ENCODE measurements around the gene SET.
A peak's percentile ranks its signal among the peaks of the same experiment; 100 is the strongest.

The SET gene

DNA sequence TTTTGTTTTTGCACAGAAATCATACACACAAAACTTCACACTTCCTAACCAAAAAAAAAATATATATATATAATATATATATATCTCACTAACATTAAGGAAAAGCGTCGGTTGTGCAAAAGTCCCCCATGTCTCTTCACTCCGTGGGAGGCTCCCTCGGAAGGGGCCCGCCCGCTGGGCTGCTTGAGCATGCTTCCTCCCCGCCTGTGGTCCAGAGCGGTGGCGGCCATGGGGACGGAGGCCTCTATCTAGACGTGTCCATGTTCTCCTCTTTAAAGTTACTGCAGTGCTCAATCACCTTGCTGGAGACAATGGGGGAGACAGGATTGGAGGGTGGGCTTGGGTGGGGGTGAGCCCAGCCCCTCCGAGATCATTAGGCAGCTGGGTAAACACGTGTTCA, 42.1 kb downstream of the SET start:
- DNase-seq (ENCODE audit: low spot score), result no peak

GRCh38 chr9:128731691-128732090, 42.7 kb downstream of the SET start:
- no peak for DNase-seq (ENCODE audit: low spot score)

DNA sequence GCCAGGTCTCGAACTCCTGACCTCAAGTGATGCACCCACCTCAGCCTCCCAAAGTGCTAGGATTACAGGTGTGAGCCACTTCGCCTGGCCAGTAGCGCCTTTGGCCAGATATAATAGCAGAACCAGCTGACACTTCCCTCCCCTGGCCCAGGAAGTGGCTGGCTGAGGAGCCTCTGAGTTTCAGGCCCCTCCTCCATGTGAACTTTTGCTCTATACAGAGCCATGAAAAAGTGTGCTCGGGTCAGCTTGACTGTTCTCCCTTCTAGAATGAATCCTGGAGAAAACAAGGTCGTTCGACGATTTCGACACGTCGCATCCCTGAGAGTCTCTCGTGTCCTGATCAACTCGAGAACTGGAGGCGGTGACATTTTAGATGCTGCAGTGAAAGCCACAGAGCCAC, 43.6 kb downstream of the SET start:
- DNase-seq (ENCODE audit: low spot score), result no peak

- DNase-seq (ENCODE audit: low spot score), result peak; percentile 78
Measured at GRCh38 chr9:128733256-128733655, 44.2 kb downstream of the SET start.

- no peak for DNase-seq (ENCODE audit: low spot score)
Measured at GRCh38 chr9:128735373-128735772, 46.4 kb downstream of the SET start.

GRCh38 chr9:128742401-128742800, 53.4 kb downstream of the SET start:
- DNase-seq (ENCODE audit: low spot score), result no peak

GRCh38 chr9:128743421-128743820, 54.4 kb downstream of the SET start:
- no peak for DNase-seq (ENCODE audit: low spot score)
